HG03442 (cell line): ENCODE results near the gene CA11.
"Not testable (repeated sequence)": the region's sequence is repeated elsewhere in the genome, so short reads cannot be mapped to it uniquely, and the experiment has no call there.

Source experiments
- ATAC-seq: cut with Tn5 transposase; IDR thresholded peaks from one replicate; pipeline ENCODE4 v1.9.1; 2021; ENCODE audit warnings: mild to moderate bottlenecking, moderate library complexity; ENCODE audit not compliant: unreplicated experiment

CA11 gene

DNA sequence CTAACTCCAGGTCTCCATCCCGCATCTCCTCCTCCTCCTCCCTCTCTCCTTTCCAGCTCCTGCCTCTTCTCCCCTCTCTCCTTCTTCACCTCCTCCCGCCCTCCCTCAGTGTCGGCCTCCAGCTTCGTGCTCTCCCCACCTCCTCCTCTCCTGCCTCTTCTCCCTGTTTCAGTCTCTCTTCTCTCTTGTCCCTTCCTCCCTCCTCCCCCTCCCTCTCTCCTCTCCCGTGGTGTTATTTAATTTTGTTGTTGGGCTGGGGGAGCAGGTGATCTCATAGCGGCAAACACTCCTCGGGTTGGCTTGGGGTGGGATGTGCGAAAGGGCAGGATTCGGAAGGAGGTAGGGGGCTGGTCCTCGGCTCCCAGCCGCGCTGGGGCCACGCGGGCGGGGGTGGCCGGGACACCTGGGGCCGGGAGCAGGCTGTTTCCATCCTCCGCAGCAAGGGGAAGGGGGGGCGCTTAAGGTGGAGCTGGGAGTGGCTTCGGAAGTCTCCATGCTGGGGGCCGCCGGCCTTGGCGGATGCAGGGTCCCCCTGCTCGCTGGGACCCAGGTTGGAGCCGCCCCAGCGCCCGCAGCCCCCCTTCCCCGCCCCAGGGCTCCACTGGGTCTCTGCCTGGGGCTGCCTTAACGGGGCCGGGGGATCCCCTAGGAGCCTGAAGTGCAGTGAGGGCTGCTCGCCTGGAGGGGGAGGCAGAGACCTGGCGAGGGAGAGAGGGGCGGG lies at the start of gene CA11:
Gene CA11 (minus strand): TSS at position 187 of the 721 bp plus-strand sequence. CDS start 555 bp downstream, outside the sequence.
- ATAC-seq, result peak; percentile 58

DNA sequence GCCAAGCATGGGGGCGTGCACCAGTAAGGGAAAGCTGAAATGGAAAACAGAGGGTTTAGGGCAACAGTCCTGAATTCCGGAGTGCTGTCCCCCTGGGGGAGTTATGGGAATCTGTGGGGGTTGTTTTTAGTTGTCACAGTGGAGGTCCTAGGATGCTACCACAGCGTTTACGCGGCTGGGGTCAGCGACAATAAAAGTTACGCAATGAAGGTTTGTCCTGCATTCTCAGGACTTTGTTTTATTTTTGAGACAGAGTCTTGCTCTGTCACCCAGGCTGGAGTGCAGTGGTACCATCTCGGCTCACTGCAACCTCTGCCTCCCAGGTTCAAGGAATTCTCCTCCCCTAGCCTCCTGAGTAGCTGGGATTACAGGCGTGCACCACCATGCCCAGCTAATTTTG lies 47.6 kb upstream of the CA11 start:
- not testable (repeated sequence) for ATAC-seq

DNA sequence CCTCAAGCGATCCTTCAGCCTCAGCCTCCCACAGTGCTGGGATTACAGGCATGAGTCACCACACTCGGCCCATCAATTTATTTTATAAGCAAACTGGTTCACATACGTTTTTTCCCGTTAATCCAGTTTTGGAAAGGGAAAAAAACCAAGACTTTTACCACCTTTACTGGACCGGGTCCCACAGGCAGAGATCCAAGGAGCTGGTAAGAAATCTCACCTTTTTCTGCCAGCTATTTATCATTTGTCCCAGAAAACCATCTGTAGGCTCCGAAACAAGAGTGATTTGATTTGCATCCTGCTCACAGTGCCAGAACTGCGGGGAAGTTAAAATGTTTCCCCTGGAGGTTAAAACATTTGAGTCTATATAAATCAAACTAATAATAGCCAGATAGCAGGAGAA lies 43.5 kb upstream of the CA11 start:
- ATAC-seq, result no peak

DNA sequence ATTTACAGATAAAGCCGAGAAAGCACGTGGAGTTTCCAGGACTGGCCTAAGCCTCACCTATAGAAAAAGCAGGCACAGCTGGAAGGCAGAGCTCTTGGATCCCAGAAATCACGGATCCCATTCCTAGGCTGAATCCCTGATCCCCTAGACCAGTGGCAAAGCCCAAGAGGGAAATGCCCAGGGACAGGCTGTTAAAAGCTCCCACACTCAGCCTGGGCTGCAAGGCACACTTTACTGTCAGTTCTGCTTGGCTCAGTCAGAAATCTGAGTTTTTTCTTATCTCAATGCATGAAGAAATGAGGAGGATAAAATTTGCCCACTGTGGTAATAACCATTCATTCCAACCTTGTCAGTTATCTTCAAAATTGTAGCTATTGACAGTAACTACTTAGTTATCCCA lies 41.8 kb upstream of the CA11 start:
- ATAC-seq, result no peak

DNA sequence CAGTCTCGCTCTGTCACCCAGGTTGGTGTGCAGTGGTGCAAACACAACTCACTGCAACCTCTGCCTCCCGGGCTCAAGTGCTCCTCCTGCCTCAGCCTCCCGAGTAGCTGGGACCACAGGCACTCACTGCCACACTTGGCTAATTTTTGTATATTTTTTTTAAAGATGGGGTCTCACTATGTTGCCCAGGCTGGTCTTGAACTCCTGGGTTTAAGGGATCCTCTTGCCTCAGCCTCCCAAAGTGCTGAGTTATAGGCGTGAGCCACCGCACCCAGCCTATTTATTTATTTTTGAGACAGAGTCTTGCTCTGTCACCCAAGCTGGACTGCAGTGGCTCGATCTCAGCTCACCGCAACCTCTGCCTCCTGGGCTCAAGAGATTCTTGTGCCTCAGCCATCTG lies 40.6 kb upstream of the CA11 start:
- not testable (repeated sequence) for ATAC-seq

DNA sequence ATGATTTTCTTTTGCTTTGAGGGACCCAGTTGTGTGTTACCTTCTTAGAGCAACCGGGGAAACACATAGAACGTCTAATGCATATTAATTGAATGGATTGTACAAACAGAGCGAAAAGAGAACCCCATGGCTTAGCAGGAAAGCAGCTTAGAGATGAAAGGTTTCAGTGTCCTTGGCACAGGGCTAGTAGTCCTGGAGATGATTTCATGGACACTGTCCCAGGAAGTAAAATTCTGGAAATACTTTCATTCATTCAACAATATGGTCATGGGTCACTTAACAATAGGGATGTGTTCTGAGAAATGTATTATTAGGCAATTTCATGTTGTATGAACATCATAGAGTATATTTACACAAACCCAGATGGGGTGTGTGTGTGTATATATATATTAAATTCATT lies 40.1 kb upstream of the CA11 start:
- no peak for ATAC-seq

DNA sequence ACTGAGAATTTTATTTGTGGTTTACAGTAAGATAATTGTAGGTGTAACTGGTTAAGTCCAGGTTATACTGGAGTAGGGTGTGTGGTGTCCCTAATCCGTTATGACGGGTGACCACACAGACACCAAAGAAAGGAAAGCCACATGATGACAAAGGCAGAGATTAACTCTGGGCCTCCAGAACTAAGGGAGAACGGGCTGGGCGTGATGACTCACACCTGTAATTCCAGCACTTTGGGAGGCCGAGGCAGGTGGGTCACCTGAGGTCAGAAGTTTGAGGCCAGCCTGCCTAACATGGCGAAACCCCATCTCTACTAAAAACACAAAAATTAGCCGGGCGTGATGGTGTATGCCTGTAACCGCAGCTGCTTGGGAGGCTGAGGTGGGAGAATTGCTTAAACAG lies 39.6 kb upstream of the CA11 start:
- ATAC-seq, result no peak

DNA sequence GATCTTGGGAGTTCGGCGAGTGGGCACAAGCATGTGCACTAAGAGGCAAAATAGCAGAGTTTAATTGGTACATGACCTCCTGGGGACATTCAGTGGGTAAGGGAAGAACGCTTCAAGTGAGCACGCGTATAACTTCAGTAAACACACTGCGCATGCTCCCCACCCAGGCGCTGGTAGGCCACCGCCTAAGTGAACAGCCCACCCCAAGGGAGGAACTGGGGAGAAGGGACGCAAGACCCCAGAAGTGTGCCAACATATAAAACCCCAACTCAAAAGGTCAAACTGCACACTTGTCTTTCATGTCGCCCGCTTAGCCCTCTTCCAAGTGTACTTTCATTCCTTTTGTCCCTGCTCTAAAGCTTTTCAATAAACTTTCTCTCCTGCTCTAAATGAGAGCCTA lies 37.4 kb upstream of the CA11 start:
- ATAC-seq, result no peak

DNA sequence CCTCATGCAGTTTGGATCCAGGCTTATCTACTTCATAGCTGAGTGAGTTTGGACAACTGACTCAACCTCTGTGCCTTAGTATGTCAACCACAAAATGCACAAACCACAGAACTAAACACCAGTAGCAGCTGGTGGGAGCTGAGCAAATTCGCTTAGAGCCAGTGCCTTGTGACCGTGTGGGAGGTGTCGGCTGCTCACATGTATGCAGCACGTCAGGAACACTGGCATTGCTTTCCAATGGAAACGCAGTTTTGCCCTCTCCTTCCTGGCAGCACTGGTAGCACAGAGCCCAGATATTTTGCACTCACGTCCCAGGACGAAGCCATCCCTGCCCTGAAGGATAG lies 35.1 kb upstream of the CA11 start:
- ATAC-seq, result no peak

DNA sequence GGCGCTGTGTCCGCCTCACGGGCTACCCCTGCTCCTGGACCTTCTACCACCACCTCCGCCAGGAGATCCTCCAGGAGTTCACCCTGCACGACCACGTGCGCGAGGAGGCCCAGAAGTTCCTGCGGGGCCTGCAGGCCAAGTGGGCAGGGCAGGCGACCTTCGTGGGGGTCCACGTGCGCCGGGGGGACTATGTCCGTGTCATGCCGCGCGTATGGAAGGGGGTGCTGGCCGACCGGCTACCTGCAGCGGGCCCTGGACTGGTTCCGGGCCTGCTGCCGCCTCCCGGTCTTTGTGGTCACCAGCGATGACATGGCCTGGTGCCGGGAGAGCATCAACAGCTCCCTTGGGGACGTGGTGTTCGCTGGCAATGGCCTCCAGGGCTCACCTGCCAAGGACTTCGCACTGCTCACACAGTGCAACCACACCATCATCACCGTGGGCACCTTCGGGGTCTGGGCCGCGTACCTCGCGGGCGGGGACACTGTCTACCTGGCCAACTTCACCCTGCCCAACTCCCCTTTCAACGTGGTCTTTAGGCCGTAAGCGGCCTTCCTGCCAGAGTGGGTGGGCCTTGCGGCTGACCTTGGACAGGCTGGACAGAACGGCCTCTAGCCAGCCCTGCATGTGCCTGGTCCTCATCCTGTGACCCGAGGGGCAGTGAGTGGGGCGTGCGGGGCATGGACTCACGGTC lies 34.6 kb upstream of the CA11 start:
- no peak for ATAC-seq

DNA sequence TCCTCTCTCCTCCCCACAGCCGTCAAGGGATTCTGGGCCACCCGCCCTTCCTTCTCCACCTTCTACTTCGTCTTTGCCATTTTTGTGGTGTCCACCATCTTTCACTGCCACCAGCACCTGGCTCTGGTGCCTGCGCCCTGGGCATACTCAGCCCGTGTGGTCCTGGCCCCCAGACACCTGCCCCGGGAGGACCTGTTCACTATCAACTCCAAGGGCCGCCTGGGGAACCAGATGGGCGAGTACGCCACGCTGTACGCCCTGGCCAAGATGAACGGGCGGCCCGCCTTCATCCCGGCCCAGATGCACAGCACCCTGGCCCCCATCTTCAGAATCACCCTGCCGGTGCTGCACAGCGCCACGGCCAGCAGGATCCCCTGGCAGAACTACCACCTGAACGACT lies 34.0 kb upstream of the CA11 start:
- ATAC-seq, result not testable (repeated sequence)

DNA sequence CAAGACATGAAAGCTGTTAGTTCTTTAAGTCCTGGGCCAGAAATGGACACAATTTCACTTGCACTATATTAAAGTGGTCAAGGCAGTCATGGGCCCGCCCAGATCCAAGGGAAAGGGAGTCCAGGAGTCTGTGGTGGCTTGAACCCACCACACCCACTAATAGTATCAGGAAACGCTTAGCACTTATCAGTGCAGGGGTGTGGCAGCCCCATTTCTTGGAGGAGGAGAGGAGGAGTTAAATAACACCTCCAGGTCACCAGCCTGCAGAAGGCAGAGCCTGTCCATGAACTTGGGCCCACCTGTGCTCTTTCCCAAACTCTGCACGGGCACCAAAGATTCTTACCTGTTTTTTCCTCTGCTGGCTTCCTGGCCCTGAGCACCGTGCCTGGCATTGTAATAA lies 32.2 kb upstream of the CA11 start:
- no peak for ATAC-seq

DNA sequence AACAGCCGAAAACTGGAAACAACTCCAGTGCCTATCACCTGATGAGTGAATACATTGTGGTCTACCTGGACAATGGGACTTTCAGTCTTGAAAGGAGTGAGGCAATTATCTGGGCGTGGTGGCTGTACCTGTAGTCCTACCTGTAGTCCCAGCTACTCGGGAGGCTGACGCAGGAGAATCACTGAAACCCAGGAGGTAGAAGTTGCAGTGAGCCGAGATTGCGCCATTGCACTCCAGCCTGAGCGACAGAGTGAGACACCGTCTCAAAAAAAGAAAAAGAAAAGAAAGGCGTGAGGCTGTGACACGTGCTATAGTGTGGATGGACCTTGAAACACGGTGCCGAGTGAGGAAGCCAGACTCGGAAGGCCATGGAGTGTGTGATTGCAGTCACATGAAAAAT lies 30.9 kb upstream of the CA11 start:
- no peak for ATAC-seq

DNA sequence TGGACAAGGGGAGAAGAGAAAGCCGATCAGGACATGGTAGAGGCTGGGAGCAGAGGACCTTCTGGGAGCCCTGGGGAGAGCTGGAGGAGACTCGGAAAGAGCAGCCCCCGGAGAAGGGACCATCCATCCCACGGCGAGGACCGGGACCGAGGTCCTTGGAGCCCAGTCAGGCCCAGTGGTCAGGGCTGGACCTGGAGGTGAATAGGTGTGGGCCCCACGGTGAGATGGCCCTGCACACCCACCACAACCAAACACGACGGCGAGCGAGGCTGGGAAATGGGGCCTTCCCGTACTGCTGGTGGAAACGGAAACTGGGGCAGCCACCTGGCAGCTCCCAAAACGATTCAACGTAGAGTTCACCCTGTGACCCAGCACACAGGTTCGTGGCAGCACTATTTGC lies 30.5 kb upstream of the CA11 start:
- no peak for ATAC-seq

DNA sequence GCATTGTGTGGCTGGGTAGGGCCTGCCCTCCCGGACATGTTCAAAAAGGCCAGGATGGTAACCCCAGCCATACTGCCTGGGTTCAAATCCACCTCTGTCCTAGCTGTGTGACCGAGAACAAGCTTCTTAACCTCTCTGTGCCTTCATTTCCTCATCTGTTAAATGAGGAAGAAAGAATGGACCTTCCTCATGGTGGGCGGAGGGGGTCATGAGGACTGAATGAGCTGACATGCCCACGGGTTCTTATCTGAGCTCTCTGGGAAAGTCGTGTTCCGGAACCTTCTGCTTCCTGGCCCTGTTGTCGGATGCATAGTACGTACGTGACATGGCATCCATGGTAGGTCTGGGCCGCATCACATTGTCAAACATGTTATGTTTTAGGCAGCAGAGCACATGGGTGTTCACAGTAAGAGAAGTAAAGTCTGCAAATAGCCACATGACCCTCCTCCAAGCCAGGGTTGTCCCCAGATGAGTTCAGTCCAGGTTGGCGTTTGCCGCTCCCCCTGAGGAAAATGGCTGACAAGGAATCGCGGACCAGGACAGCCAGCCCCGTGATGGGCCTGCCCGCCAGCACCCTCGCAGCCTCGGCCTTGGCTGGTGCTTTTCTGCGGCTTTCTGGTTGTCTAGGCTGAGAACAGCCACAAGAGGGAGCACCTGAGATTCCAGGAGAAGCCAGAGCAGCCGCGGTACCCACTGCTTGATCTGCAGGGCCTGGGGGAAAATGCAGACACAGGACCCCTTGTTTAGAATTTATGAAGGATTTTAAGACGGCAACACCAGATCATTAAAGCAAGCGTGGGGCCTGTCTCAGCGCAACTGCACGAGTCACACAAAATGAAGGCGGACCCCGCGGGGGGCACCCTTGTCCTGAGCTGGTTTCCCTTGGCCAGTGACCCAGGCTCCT lies 29.2 kb upstream of the CA11 start:
- no peak for ATAC-seq

DNA sequence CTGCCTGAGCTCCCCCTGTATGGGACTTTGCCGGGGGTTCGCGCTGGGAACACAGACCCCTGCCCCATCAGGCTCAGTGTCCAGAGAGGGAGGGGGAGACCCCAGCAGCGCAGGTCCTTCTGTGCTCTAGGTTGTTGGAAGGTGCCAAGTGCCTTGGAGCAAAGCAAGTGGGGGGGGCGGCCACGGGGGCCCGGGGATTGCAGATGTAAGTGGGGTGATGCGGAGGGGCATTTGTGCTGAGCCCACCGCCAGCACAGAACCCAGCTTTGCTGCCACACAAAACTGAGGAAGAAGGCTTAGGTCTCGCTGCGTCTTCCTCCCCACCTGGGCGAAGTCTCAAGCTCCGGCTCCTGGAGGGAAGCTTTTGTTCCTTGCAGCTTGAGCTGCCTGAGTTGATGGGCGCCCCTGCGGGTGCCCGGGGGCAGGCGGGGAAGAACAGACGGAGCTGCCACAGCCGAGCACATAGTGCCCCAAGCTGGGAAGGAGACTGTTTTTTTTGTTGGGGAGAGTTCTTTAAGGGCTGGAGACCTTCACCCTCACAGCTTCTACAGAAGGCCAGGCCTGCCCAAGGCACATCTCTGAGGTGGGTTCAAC lies 28.3 kb upstream of the CA11 start:
- ATAC-seq, result no peak

DNA sequence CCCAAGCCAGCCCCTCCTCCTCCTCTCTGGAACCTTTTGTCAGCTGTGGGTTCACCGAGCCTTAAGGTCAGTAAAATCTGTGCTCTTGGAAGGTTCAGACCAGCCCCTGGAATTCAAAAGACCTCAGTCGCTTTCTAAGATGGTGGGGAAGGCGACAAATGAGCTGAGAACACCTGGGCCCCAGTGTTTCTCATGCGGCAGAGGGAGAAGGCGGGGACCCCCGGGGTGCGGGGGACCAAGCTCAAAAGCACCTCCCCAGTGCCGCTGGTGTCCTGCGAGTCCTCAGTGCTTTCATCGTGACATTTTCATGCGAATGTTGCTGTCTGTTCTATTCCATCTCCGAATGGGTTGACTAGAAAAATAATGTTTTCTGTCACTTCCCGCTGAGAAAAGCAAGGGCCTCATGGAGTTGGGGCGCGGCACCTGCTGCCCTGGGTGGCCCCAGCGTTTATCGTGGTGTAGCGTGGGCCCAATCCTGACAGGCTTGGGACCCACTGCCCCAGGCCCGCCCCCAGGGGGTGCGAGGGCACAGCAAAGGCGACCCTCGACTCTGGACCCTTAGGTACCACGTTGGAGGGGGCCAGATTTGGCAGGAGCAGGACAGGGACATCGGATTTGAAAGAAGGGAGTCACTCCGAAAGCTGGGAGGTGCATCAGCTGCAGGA lies 27.6 kb upstream of the CA11 start:
- no peak for ATAC-seq

DNA sequence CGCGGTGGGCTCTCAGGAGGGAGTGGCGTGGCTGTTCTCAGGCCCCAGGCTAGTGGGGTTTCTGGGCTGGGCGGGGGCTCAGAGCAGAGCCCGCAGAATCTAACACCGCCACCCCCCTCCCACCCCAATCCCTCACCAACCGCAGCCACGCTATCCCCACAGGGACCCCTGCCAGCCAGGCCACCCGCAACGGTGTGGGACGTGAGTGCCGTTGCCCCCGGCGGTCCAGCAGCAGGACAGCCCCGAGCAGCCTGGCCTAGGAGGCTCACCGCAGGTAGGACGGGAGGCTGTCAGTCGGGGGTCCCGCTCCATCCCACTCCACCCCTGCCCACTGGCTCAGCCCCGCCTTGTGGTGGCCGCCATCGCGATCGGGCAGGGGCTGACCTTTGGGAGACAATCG lies 27.0 kb upstream of the CA11 start, which contains the start of gene NTN5:
Gene NTN5 (minus strand): TSS at position 24 of the 400 bp plus-strand sequence. CDS start 2,031 bp downstream, outside the sequence.
- no peak for ATAC-seq

DNA sequence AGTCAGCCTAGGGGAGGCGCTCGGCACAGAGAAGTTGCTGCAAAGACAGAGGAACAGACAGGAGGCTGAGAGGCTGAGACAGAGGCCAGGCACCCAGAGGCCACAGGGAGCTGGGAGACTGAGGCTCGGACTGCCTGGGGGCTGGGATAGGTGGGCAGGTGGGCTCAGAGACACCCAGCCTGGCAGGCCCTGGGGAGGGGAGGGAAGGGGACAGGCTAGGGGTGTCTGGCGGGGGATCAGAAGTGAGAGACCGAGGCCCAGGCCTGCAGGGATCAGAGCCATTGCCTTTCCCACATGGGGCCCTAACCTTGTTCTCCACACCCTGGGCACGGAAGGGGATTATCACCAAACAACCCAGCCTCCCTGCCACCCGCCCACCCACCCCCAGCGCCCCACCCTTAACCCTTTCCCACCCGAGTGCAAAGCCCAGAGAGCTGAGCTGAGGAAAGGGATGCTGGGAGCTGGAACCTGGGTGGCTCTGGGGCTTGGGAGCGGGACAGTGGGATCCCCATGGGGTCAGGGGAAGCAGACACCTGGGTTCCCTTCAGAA lies 25.5 kb upstream of the CA11 start:
- ATAC-seq, result no peak

DNA sequence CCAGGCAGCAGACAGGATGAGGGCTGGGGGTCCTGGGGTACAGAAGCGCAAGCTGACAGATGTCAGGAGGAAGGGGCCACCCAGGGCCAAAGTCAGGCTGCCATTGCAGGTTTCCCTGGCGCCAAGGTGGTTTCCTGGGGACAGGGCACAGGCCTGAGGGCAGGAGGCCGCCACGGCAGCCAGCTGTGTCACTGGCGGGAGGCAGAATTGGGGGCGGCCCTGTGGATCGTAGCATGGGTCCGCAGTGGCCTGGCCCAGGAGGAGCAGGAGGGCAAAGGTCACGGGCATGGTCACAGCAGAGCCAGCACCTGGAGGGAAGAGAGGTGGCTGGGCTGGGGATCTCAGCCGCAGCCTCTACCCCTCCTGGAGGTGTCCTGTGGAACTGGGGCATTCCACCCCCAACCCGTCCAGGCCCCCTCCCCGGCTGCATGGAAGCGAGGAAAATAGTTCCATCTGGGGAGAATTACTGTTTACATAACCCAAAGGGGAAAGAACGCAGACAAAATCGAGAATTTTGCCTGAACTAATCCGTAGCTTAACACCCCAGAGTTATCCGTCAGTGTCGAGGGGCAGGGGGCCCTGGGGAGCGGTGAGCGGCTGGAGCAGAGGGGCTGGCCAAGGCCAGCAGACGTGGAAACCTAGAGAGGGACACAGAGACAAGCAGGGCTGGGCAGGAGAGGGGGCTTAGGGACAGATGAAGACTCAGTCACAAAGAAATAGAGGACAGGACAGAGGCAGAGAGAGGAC lies 24.9 kb upstream of the CA11 start:
- ATAC-seq, result no peak
